ENCODE data around the gene PGAP6. TPM values are rescaled to one million over a fixed set of nuclear protein-coding genes. Genes with fewer than 3 reads are reported as not detected.

PGAP6 gene
- total and polyA plus RNA-seq, 9 of the 15 experiments (the other 6 are each of a cell fraction or from before 2014, with no cell fraction given): 0.45 to 50.2 (median 39.3) TPM

DNA sequence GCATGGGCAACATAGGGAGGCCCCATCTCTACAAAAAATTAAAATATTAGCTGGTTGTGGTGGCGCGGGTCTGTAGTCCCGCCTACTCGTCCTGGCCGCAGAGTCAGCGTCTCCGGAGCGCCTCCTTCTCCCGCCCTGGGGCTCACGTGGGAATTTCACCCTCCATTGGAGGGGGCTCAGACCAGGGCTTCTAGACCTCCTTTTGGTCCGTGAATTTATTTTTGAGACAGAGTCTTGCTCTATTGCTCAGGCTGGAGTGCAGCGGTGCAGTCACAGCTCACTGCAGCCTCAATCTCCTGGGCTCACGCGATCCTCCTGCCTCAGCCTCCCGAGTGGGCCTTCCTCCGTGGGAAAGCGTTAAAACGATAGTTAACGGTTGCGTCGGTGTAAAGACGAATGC lies 14.8 kb upstream of the PGAP6 start:
- WGBS (ENCODE audit: insufficient coverage, low coverage, missing lambda C conversion rate): 1% methylated on average over 22 of the region's 22 CpGs
- intact Hi-C loops (cut with micrococcal nuclease): loop anchor here (5.0 to 10.0 kb wide), 3 partner anchors 88 to 286 kb away; partner anchors contain the start of genes JMJD8, RHOT2 and STUB1
- CTCF ChIA-PET (ENCODE audit: low intra/inter-chr PET ratio): no interaction called here
- H3K27ac ChIP-seq (ENCODE audit: extremely low read depth, low read depth, low read length): peak overlapping the region; percentile 95
- no peaks in the 10 kb centered on the region for H4K20me1 ChIP-seq (replicated peaks; ENCODE audit: control insufficient read depth, insufficient read depth, low read length)
- H2AFZ ChIP-seq (ENCODE audit: low read depth, low read length): peak overlapping the region; percentile 90
- in situ Hi-C loops (cut with MboI): loop anchor here (10.0 kb wide), 1 partner anchor 278 kb away; the partner anchor contains the start of gene RHBDL1
- H3K79me2 ChIP-seq (ENCODE audit: control insufficient read depth, insufficient read depth, low read length): peaks cover 56% of the 10 kb centered on the region
- DNase-seq (ENCODE audit: extremely low read depth in 1 of 4, low spot score in 3 of 4): peak; percentile 72 to 90 (median 80)
- peak overlapping the region; percentile 70 for H3K4me3 ChIP-seq
- no peaks in the 10 kb centered on the region for H3K9me1 ChIP-seq (ENCODE audit: control insufficient read depth, insufficient read depth, low read length)
- peak; percentile 62 for ATAC-seq
- no peaks in the 10 kb centered on the region for H3K27me3 ChIP-seq (ENCODE audit: control insufficient read depth in 2 of 2, insufficient read depth in 2 of 2, low read length in 2 of 2)
- H3K4me2 ChIP-seq (ENCODE audit: insufficient read depth, low read length): peak overlapping the region; percentile 90
- POLR2A ChIA-PET: interaction anchor here (0.6 to 1.2 kb wide), 8 partner anchors 10 to 280 kb away, joined by 3 to 5 read pairs (median 3); partner anchors contain the start of genes CAPN15 and METTL26
- no TSS peak for BruUV-seq (replicated peaks)
- H3K4me1 ChIP-seq (replicated peaks in 1 of 2; ENCODE audit: control insufficient read depth in 2 of 2, insufficient read depth in 2 of 2, low read length in 2 of 2): peaks cover 29 to 58% of the 10 kb centered on the region in 2 experiments
- H3K9me3 ChIP-seq (replicated peaks; ENCODE audit: control insufficient read depth, insufficient read depth, low read depth, low read length): peaks cover 3% of the 10 kb centered on the region; the same call in 1 of the 2 replicates
- H3K36me3 ChIP-seq (ENCODE audit: control insufficient read depth, insufficient read depth, low read length): peaks cover 24% of the 10 kb centered on the region
- H3K9ac ChIP-seq (ENCODE audit: insufficient read depth in 1 of 2, low read depth in 2 of 2, low read length in 2 of 2): peak overlapping the region; percentile 76 to 94
- peak; percentile 80 for FAIRE-seq
- no peak for TF ChIP-seq SOX6 (IDR thresholded peaks at IDR 0.05)
- no peak for TF ChIP-seq CBX8 (IDR thresholded peaks at IDR 0.05; ENCODE audit: borderline replicate concordance, extremely low read depth, low read depth, low read length, poor library complexity, severe bottlenecking)
- TF ChIP-seq ZNF311 (CRISPR knock-in tag; IDR thresholded peaks at IDR 0.05): no peak
- no peak for TF ChIP-seq NFXL1 (CRISPR knock-in tag; IDR thresholded peaks at IDR 0.05)
- TF ChIP-seq DDX20 (tag; IDR thresholded peaks at IDR 0.05; ENCODE audit: low read depth): no peak
- no peak for TF ChIP-seq ZNF41 (CRISPR knock-in tag; conservative IDR thresholded peaks at IDR 0.05)
- TF ChIP-seq ELF4 (CRISPR knock-in tag; IDR thresholded peaks at IDR 0.05): no peak
- no peak for TF ChIP-seq ZNF347 (CRISPR knock-in tag; IDR thresholded peaks at IDR 0.05; ENCODE audit: low read depth)
- TF ChIP-seq RBBP5 (IDR thresholded peaks at IDR 0.05; ENCODE audit: borderline replicate concordance, insufficient read depth, low read length, poor library complexity, severe bottlenecking): no peak
- TF ChIP-seq RFX5 (IDR thresholded peaks at IDR 0.05; ENCODE audit: low read depth, low read length): no peak
- no peak for TF ChIP-seq ZNF124 (CRISPR knock-in tag; IDR thresholded peaks at IDR 0.05)
- TF ChIP-seq, protein P1, sequence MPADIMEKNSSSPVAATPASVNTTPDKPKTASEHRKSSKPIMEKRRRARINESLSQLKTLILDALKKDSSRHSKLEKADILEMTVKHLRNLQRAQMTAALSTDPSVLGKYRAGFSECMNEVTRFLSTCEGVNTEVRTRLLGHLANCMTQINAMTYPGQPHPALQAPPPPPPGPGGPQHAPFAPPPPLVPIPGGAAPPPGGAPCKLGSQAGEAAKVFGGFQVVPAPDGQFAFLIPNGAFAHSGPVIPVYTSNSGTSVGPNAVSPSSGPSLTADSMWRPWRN (IDR thresholded peaks at IDR 0.05; ENCODE audit: low read depth): no peak
- TF ChIP-seq ZNF639 (CRISPR knock-in tag; conservative IDR thresholded peaks at IDR 0.05 in 1 of 2, IDR thresholded peaks at IDR 0.05 in 1 of 2): no peak
- TF ChIP-seq IRF1 (CRISPR knock-in tag; IDR thresholded peaks at IDR 0.05; ENCODE audit: borderline replicate concordance): no peak
- TF ChIP-seq CBX5 (IDR thresholded peaks at IDR 0.05; ENCODE audit: borderline replicate concordance, low read depth): no peak
- no peak for TF ChIP-seq ZNF143 (CRISPR knock-in tag; IDR thresholded peaks at IDR 0.05)
- TF ChIP-seq MCM3 (IDR thresholded peaks at IDR 0.05): no peak
- no peak for TF ChIP-seq RBM39 (optimal IDR thresholded peaks at IDR 0.05; ENCODE audit: low read depth, low read length)
- no peak for TF ChIP-seq PURB (CRISPR knock-in tag; IDR thresholded peaks at IDR 0.05; ENCODE audit: low read depth)
- no peak for TF ChIP-seq KLF1 (tag; IDR thresholded peaks at IDR 0.05)
- no peak for TF ChIP-seq ZNF589 (CRISPR knock-in tag; IDR thresholded peaks at IDR 0.05; ENCODE audit: low read depth)
- TF ChIP-seq ZEB2 (IDR thresholded peaks at IDR 0.05): no peak

Data from K562 (cell line).